GM23248 (cell line): ENCODE data around the gene ZFPL1.

Experiments
- EZH2 ChIP-seq: fragments of 200-600 bp; sonication (generic); IDR thresholded peaks from 2 replicates; pipeline ENCODE4 v1.6.1; 2018; ENCODE audit warnings: antibody characterized with exemption, mild to moderate bottlenecking; ENCODE audit not compliant: insufficient read depth, poor library complexity, severe bottlenecking
- EZH2phosphoT487 ChIP-seq: fragments of 200-600 bp; sonication (generic); IDR thresholded peaks from 2 replicates; pipeline ENCODE4 v1.6.1; 2018; ENCODE audit warnings: antibody characterized with exemption, moderate library complexity, mild to moderate bottlenecking, low read depth; ENCODE audit not compliant: insufficient read depth

- TF ChIP-seq EZH2phosphoT487 (no peak), EZH2 (no peak)
These were observed 17.2 kb upstream of the ZFPL1 start for GRCh38 chr11:65066805-65067291.
